GM19193 (cell line): Measurements from ENCODE around the gene CRNKL1.
A peak's percentile ranks its signal among the peaks of the same experiment; 100 is the strongest.

Experiments used
- POLR2A ChIP-seq: IDR thresholded peaks from 4 replicates; pipeline ENCODE4 v1.6.1; 2011; ENCODE audit not compliant: insufficient read depth, insufficient read length; ENCODE audit errors: extremely low read depth

The CRNKL1 gene

GRCh38 chr20:20027284-20027683 is 25.0 kb downstream of the CRNKL1 start:
- TF ChIP-seq POLR2A = no peak

- TF ChIP-seq POLR2A = no peak
Observed at GRCh38 chr20:20024942-20025341, 27.3 kb downstream of the CRNKL1 start.

- no peak for TF ChIP-seq POLR2A
Observed at GRCh38 chr20:20023395-20023794, 28.9 kb downstream of the CRNKL1 start.

GRCh38 chr20:20022498-20022897 is 29.8 kb downstream of the CRNKL1 start:
- no peak for TF ChIP-seq POLR2A

- TF ChIP-seq POLR2A = no peak
Observed at GRCh38 chr20:20021835-20022234, 30.4 kb downstream of the CRNKL1 start.

GRCh38 chr20:20020908-20021307 is 31.4 kb downstream of the CRNKL1 start:
- TF ChIP-seq POLR2A = no peak

- no peak for TF ChIP-seq POLR2A
Observed at GRCh38 chr20:20019123-20019522, 33.1 kb downstream of the CRNKL1 start.

GRCh38 chr20:20018366-20018765 is 33.9 kb downstream of the CRNKL1 start:
- no peak for TF ChIP-seq POLR2A

- TF ChIP-seq POLR2A = no peak
Observed at GRCh38 chr20:20017844-20018185, 34.5 kb downstream of the CRNKL1 start.

GRCh38 chr20:20017001-20017843 is 35.0 kb downstream of the CRNKL1 start, which contains the start of gene NAA20:
Gene NAA20 (plus strand): TSS chr20:20017362. CDS start chr20:20017397, 35 bp downstream.
- TF ChIP-seq POLR2A = peak; percentile 63

GRCh38 chr20:20014659-20015058 is 37.6 kb downstream of the CRNKL1 start:
- TF ChIP-seq POLR2A = no peak

- TF ChIP-seq POLR2A = no peak
Observed at GRCh38 chr20:20012541-20012940, 39.7 kb downstream of the CRNKL1 start.

- TF ChIP-seq POLR2A = no peak
Observed at GRCh38 chr20:20010639-20011500, 41.4 kb downstream of the CRNKL1 start.

- TF ChIP-seq POLR2A = no peak
Observed at GRCh38 chr20:20009784-20010253, 42.4 kb downstream of the CRNKL1 start.

- no peak for TF ChIP-seq POLR2A
Observed at GRCh38 chr20:20005342-20005741, 46.9 kb downstream of the CRNKL1 start.
